CD4-positive, alpha-beta T cell (primary cell): ENCODE results near the gene NFE2L1. TPM values are rescaled to one million over a fixed set of nuclear protein-coding genes. Genes with fewer than 3 reads are reported as not detected.
"Not testable (repeated sequence)": the region's sequence is repeated elsewhere in the genome, so short reads cannot be mapped to it uniquely, and the experiment has no call there.

ENCODE experiments used
- ATAC-seq: fragments of 200-7000 bp; cut with Tn5 transposase; one replicate; pipeline ENCODE4 v1.10.0; 2022; ENCODE audit warnings: mild to moderate bottlenecking; ENCODE audit not compliant: poor library complexity
- CTCF ChIA-PET: fragments of 350-600 bp; sonication (Branson Sonifier 250); formaldehyde crosslinking; loops from one replicate; lab custom pipeline; 2021; ENCODE audit warnings: antibody characterized with exemption, inconsistent platforms; lab: Charles Lee
- POLR2A ChIA-PET: fragments of 350-600 bp; sonication (Branson Sonifier 250); formaldehyde crosslinking; loops from one replicate; lab custom pipeline; 2021; ENCODE audit warnings: antibody characterized with exemption, inconsistent platforms; lab: Charles Lee
- DNase-seq, 14 experiments: peaks; one replicate each; pipeline ENCODE4 v3.0.0-alpha.2; 2013 to 2020; ENCODE audit warnings: mixed read lengths in 2 of 14
- H3K27ac ChIP-seq, 2 donors: one replicate each; pipeline versions ENCODE4 v1.5.1 to v1.7.0; 2013; ENCODE audit warnings: low read length in 2 of 2, low read depth in 1 of 2, mild to moderate bottlenecking in 1 of 2
- H3K27me3 ChIP-seq, 2 experiments: 1 replicate in 1 of 2; 2 replicates in 1 of 2; pipeline versions ENCODE4 v1.6.1 to v1.7.0; 2013; ENCODE audit warnings: low read length in 2 of 2, control low read depth in 1 of 2, mild to moderate bottlenecking in 1 of 2, moderate library complexity in 1 of 2; ENCODE audit not compliant: insufficient read depth in 2 of 2, control insufficient read depth in 1 of 2
- H3K36me3 ChIP-seq: one replicate; pipeline ENCODE4 v1.6.1; 2013; ENCODE audit warnings: low read length, control low read depth; ENCODE audit not compliant: insufficient read depth
- H3K4me1 ChIP-seq: one replicate; pipeline ENCODE4 v1.6.1; 2013; ENCODE audit warnings: low read length, control low read depth; ENCODE audit not compliant: insufficient read depth
- H3K4me3 ChIP-seq: one replicate; pipeline ENCODE4 v1.5.1; 2013; ENCODE audit warnings: mild to moderate bottlenecking, low read length, moderate library complexity
- H3K9me3 ChIP-seq, 2 experiments: 1 replicate in 1 of 2; 2 replicates in 1 of 2; pipeline versions ENCODE4 v1.6.1 to v1.7.0; 2013; ENCODE audit warnings: low read length in 2 of 2, mild to moderate bottlenecking in 2 of 2, control low read depth in 1 of 2, moderate library complexity in 1 of 2; ENCODE audit not compliant: control insufficient read depth in 1 of 2, insufficient read depth in 1 of 2
- H3K27ac Mint-ChIP-seq: one replicate; pipeline ENCODE4 v1.8.0; 2020; ENCODE audit warnings: mixed read lengths
- H3K27me3 Mint-ChIP-seq: one replicate; pipeline ENCODE4 v1.8.0; 2021; ENCODE audit warnings: mixed read lengths
- H3K36me3 Mint-ChIP-seq: one replicate; pipeline ENCODE4 v1.8.0; 2021; ENCODE audit warnings: low read depth, mixed read lengths
- H3K4me1 Mint-ChIP-seq: one replicate; pipeline ENCODE4 v1.8.0; 2021; ENCODE audit warnings: low read depth, mixed read lengths
- H3K4me3 Mint-ChIP-seq: one replicate; pipeline ENCODE4 v1.8.0; 2020; ENCODE audit warnings: mild to moderate bottlenecking, mixed read lengths
- H3K9me3 Mint-ChIP-seq: one replicate; pipeline ENCODE4 v1.8.0; 2020; ENCODE audit warnings: mixed read lengths
- intact Hi-C, 2 experiments: fragments of 100-400 bp; cut with DNase I in 1 of 2; cut with micrococcal nuclease in 1 of 2; formaldehyde crosslinking; loops; one replicate each; pipeline versions ENCODE4 v1.15.1 to v1.9.0; 2023 to 2025; cut with DNase I, micrococcal nuclease
- total RNA-seq, 174 experiments: library from RNA in 2 of 174; stranded (reverse) in 2 of 174; gene quantifications; one replicate each; pipeline ENCODE4 v1.2.3 and lab custom pipeline; 2021 to 2026
- TF ChIP-seq, protein P1 (sequence below): fragments of 200-600 bp; IDR thresholded peaks from one replicate; pipeline ENCODE4 v1.8.0; 2022; ENCODE audit warnings: antibody characterized with exemption, mild to moderate bottlenecking

The NFE2L1 gene
- total RNA-seq, 2 experiments from 2014 or later: 28.1 to 30.6 TPM

DNA sequence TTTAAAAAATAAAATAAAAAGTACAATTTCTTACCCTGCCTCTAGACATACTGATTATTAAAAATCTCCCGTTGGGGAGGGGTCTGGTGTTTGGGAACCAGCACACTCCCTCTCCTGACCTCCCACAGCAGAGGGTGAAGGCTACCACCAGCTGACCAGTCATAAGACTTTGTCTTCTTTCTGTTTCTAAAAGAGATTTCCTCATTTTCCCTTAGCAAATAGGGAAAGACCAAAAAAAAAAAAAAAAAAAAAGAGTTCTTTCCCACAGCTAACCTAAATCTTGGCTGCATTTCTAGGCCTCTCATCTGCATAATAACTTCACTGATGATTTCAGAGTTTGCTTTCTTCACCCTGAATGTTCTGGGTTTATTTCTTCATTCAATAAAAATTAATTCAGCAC, 47.0 kb upstream of the NFE2L1 start:
- ATAC-seq: no peak
- intact Hi-C loops: no loop called here
- Histone ChIP-seq H3K9me3 (no peaks in the 10 kb centered on the region), H3K4me3 (no peak overlapping the region), H3K4me1 (no peaks in the 10 kb centered on the region), H3K27ac (no peak overlapping the region), H3K36me3 (no peaks in the 10 kb centered on the region), H3K27me3 (peaks cover 0 to 4% of the 10 kb centered on the region in 2 experiments)
- ChIA-PET POLR2A (no interaction called here), CTCF (no interaction called here)
- Mint-ChIP-seq H3K9me3 (no peaks in the 10 kb centered on the region), H3K4me3 (no peak overlapping the region), H3K4me1 (no peaks in the 10 kb centered on the region), H3K27me3 (peaks cover 30% of the 10 kb centered on the region), H3K36me3 (no peaks in the 10 kb centered on the region), H3K27ac (no peak overlapping the region)
- TF ChIP-seq, protein P1, sequence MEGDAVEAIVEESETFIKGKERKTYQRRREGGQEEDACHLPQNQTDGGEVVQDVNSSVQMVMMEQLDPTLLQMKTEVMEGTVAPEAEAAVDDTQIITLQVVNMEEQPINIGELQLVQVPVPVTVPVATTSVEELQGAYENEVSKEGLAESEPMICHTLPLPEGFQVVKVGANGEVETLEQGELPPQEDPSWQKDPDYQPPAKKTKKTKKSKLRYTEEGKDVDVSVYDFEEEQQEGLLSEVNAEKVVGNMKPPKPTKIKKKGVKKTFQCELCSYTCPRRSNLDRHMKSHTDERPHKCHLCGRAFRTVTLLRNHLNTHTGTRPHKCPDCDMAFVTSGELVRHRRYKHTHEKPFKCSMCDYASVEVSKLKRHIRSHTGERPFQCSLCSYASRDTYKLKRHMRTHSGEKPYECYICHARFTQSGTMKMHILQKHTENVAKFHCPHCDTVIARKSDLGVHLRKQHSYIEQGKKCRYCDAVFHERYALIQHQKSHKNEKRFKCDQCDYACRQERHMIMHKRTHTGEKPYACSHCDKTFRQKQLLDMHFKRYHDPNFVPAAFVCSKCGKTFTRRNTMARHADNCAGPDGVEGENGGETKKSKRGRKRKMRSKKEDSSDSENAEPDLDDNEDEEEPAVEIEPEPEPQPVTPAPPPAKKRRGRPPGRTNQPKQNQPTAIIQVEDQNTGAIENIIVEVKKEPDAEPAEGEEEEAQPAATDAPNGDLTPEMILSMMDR: no peak
- DNase-seq: no peak

GRCh38 chr17:48001657-48002056, 46.5 kb upstream of the NFE2L1 start:
- DNase-seq, H3K36me3 ChIP-seq, ATAC-seq, H3K9me3 Mint-ChIP-seq, H3K27me3 ChIP-seq, H3K4me1 ChIP-seq, H3K4me3 ChIP-seq, H3K9me3 ChIP-seq, POLR2A ChIA-PET, intact Hi-C loops, H3K4me1 Mint-ChIP-seq, CTCF ChIA-PET, H3K4me3 Mint-ChIP-seq, H3K27ac Mint-ChIP-seq, H3K27ac ChIP-seq, H3K36me3 Mint-ChIP-seq: not testable (repeated sequence)
- H3K27me3 Mint-ChIP-seq: peaks cover 32% of the 10 kb centered on the region

DNA sequence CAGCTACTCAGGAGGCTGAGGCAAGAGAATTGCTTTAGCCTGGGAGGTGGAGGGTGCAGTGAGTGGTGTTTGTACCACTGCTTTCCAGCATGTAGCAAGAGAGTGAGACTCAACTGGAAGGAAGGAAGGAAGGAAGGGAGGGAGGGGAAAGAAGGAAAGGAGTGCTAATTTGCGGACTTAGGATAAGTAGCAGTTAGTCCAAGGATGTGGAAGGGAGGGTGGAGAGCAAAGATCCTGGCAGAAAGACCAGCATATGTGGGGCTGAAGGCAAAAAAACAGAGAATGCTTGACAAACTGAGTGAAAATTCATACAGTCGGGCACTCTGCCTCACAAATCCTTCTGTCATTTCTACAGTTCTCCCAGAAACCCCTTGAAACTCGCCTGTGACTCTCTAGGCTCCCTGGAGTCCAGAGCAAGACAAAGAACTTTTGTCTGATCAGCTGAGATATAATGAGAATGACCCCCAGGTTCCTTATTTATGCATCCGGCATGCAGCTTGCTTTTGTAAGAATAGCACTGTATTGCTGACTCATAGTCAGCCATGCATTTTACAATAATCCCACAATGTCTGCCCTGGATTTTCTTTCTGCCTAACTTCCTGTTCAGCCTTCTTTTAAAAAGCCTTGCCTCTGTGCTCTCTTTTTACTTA, 45.8 kb upstream of the NFE2L1 start:
- Histone ChIP-seq H3K9me3 (no peaks in the 10 kb centered on the region), H3K27ac (no peak overlapping the region), H3K4me1 (no peaks in the 10 kb centered on the region), H3K27me3 (peaks cover 0 to 4% of the 10 kb centered on the region in 2 experiments), H3K36me3 (no peaks in the 10 kb centered on the region), H3K4me3 (no peak overlapping the region)
- POLR2A ChIA-PET: no interaction called here
- DNase-seq (peak in 2 of 14 experiments; percentile 40 to 49), ATAC-seq (no peak)
- intact Hi-C loops: no loop called here
- TF ChIP-seq, protein P1: no peak
- Mint-ChIP-seq H3K4me3 (no peak overlapping the region), H3K27me3 (peaks cover 38% of the 10 kb centered on the region), H3K4me1 (no peaks in the 10 kb centered on the region), H3K9me3 (no peaks in the 10 kb centered on the region), H3K36me3 (no peaks in the 10 kb centered on the region), H3K27ac (no peak overlapping the region)
- CTCF ChIA-PET: no interaction called here

- intact Hi-C loops: no loop called here
- Mint-ChIP-seq H3K9me3 (no peaks in the 10 kb centered on the region), H3K27me3 (peaks cover 39% of the 10 kb centered on the region), H3K27ac (no peak overlapping the region), H3K4me1 (no peaks in the 10 kb centered on the region), H3K36me3 (no peaks in the 10 kb centered on the region), H3K4me3 (no peak overlapping the region)
- Histone ChIP-seq H3K9me3 (no peaks in the 10 kb centered on the region), H3K36me3 (no peaks in the 10 kb centered on the region), H3K4me3 (no peak overlapping the region), H3K27ac (no peak overlapping the region), H3K27me3 (peaks cover 0 to 9% of the 10 kb centered on the region in 2 experiments), H3K4me1 (no peaks in the 10 kb centered on the region)
- ChIA-PET POLR2A (no interaction called here), CTCF (no interaction called here)
- DNase-seq (no peak), ATAC-seq (no peak)
- TF ChIP-seq, protein P1: no peak
These were observed 45.2 kb upstream of the NFE2L1 start for GRCh38 chr17:48002916-48003416.
